ENCODE results near the gene MYLK4. TPM values are rescaled to one million over a fixed set of nuclear protein-coding genes. Genes with fewer than 3 reads are reported as not detected.

MYLK4 gene
- total RNA-seq: 0.44 and 0.50 TPM in 2 replicates

GRCh38 chr6:2750832-2751231, at the start of gene MYLK4:
TSS of gene MYLK4 (minus strand) at chr6:2750922. CDS start at chr6:2749294, 1,628 bp downstream.

GRCh38 chr6:2765166-2765895, 14.6 kb upstream of the MYLK4 start, which contains the start of gene WRNIP1:
TSS of gene WRNIP1 (plus strand) at chr6:2765393. CDS start at chr6:2765623, 230 bp downstream.

Other genes with a start within 250 kb of the MYLK4 start
- 32.1 and 53.4 TPM in 2 replicates for gene WRNIP1, start 14.5 kb upstream of the MYLK4 start, total RNA-seq
- gene SERPINB1, start 90.9 kb upstream of the MYLK4 start, total RNA-seq: 18.7 and 30.8 TPM in 2 replicates
- 4.4 and 4.8 TPM in 2 replicates for gene SERPINB9, start 152.4 kb upstream of the MYLK4 start, total RNA-seq
- 105 and 148 TPM in 2 replicates for gene SERPINB6, start 220.6 kb upstream of the MYLK4 start, total RNA-seq
- gene NQO2, start 249.0 kb upstream of the MYLK4 start, total RNA-seq: 29.5 and 31.9 TPM in 2 replicates

All from smooth muscle cell of trachea (primary cell).